Caco-2 (cell line): ENCODE measurements around the gene RSRC1. TPM values are rescaled to one million over a fixed set of nuclear protein-coding genes. Genes with fewer than 3 reads are reported as not detected.

ENCODE experiments used
- BruUV-seq: library from RNA; stranded (reverse); fragments of 400-500 nt; replicated peaks from 2 replicates; lab custom pipeline; 2021; lab: Mats Ljungman, UMichigan
- CTCF ChIA-PET: fragments of 300-600 bp; sonication (Branson Sonifier 250); formaldehyde crosslinking; loops from one replicate; lab custom pipeline; 2022; ENCODE audit warnings: antibody characterized with exemption; lab: Charles Lee
- POLR2A ChIA-PET: fragments of 300-600 bp; sonication (Branson Sonifier 250); formaldehyde crosslinking; loops from one replicate; lab custom pipeline; 2022; ENCODE audit warnings: antibody characterized with exemption; lab: Charles Lee
- DNase-seq, 2 experiments: peaks; one replicate each; pipeline versions ENCODE4 v3.0.0 to v3.0.0-alpha.2; 2020 to 2022
- H3K27me3 ChIP-seq: replicated peaks from 2 replicates; pipeline ENCODE4 v1.6.0; 2011; ENCODE audit warnings: low read length; ENCODE audit not compliant: control insufficient read depth, insufficient read depth
- H3K36me3 ChIP-seq: 2 replicates; pipeline ENCODE4 v1.5.1; 2011; ENCODE audit warnings: low read length; ENCODE audit not compliant: control insufficient read depth, insufficient read depth
- H3K4me1 ChIP-seq: fragments of 250-450 bp; sonication (Bioruptor Pico); 2 replicates; pipeline ENCODE4 v1.5.1; 2020; ENCODE audit warnings: mild to moderate bottlenecking
- H3K4me3 ChIP-seq: 2 replicates; pipeline ENCODE4 v1.5.1; 2011; ENCODE audit warnings: low read depth, mild to moderate bottlenecking, control low read depth, low read length
- H3K9me3 ChIP-seq: fragments of 250-450 bp; sonication (Bioruptor Pico); 2 replicates; pipeline ENCODE4 v1.5.1; 2020; ENCODE audit warnings: mild to moderate bottlenecking, moderate library complexity
- H3K27ac Mint-ChIP-seq: one replicate; pipeline ENCODE4 v1.8.0; 2022; ENCODE audit warnings: mixed read lengths; ENCODE audit not compliant: unreplicated experiment
- H3K27me3 Mint-ChIP-seq: one replicate; pipeline ENCODE4 v1.8.0; 2022; ENCODE audit warnings: mixed read lengths; ENCODE audit not compliant: insufficient read depth, unreplicated experiment
- H3K36me3 Mint-ChIP-seq: one replicate; pipeline ENCODE4 v1.8.0; 2022; ENCODE audit warnings: mild to moderate bottlenecking, mixed read lengths; ENCODE audit not compliant: insufficient read depth, unreplicated experiment
- H3K4me1 Mint-ChIP-seq: one replicate; pipeline ENCODE4 v1.8.0; 2022; ENCODE audit warnings: low read depth, mixed read lengths; ENCODE audit not compliant: unreplicated experiment
- H3K4me3 Mint-ChIP-seq: one replicate; pipeline ENCODE4 v1.8.0; 2022; ENCODE audit warnings: mild to moderate bottlenecking, moderate library complexity, mixed read lengths; ENCODE audit not compliant: unreplicated experiment
- H3K9me3 Mint-ChIP-seq: one replicate; pipeline ENCODE4 v1.8.0; 2022; ENCODE audit warnings: mixed read lengths; ENCODE audit not compliant: unreplicated experiment
- CTCF ChIP-seq, 2 experiments: fragments of 200-600 bp in 1 of 2; IDR thresholded peaks; 1 replicate in 1 of 2; 2 replicates in 1 of 2; pipeline versions ENCODE4 v1.5.1 to v1.8.0; 2011 to 2022; ENCODE audit warnings: antibody characterized with exemption in 1 of 2, control low read depth in 1 of 2, inconsistent platforms in 1 of 2, low read depth in 1 of 2, low read length in 1 of 2, mild to moderate bottlenecking in 1 of 2, moderate library complexity in 1 of 2; ENCODE audit not compliant: insufficient read depth in 1 of 2, severe bottlenecking in 1 of 2, unreplicated experiment in 1 of 2
- intact Hi-C: fragments of 100-400 bp; cut with micrococcal nuclease; formaldehyde crosslinking; loops from one replicate; pipeline ENCODE4 v1.10.0; 2022; ENCODE audit not compliant: unreplicated experiment
- total RNA-seq: library from RNA; stranded (reverse); gene quantifications from 2 replicates; pipeline ENCODE4 v1.2.3, GENCODE V29; 2022

Gene RSRC1
- total RNA-seq, 1 experiment from 2014 or later: 38.4 TPM

GRCh38 chr3:158094235-158095110 is 15.4 kb upstream of the RSRC1 start:
- Histone ChIP-seq H3K4me3 (no peak overlapping the region), H3K27me3 (no peaks in the 10 kb centered on the region), H3K9me3 (no peaks in the 10 kb centered on the region), H3K36me3 (no peaks in the 10 kb centered on the region), H3K4me1 (no peaks in the 10 kb centered on the region)
- TF ChIP-seq CTCF (IDR thresholded peaks at IDR 0.05; ENCODE audit: insufficient read depth in 1 of 2, low read depth in 1 of 2, low read length in 1 of 2, severe bottlenecking in 1 of 2, unreplicated experiment in 1 of 2): no peak
- intact Hi-C loops: loop anchor here (5.0 kb wide), 1 partner anchor 438 kb away; no protein-coding TSS in a partner anchor
- CTCF ChIA-PET: no interaction called here
- Mint-ChIP-seq H3K4me3 (no peak overlapping the region), H3K27me3 (no peaks in the 10 kb centered on the region), H3K27ac (no peak overlapping the region), H3K36me3 (peaks cover 6% of the 10 kb centered on the region), H3K9me3 (no peaks in the 10 kb centered on the region), H3K4me1 (peaks cover 10% of the 10 kb centered on the region)
- no TSS peak for BruUV-seq
- POLR2A ChIA-PET: no interaction called here
- no peak for DNase-seq

GRCh38 chr3:158095111-158095813 is 14.6 kb upstream of the RSRC1 start:
- no peak overlapping the region for H3K4me3 Mint-ChIP-seq
- H3K36me3 ChIP-seq: no peaks in the 10 kb centered on the region
- no peaks in the 10 kb centered on the region for H3K27me3 ChIP-seq
- H3K9me3 Mint-ChIP-seq: no peaks in the 10 kb centered on the region
- peaks cover 10% of the 10 kb centered on the region for H3K4me1 Mint-ChIP-seq
- TF ChIP-seq CTCF (IDR thresholded peaks at IDR 0.05; ENCODE audit: insufficient read depth in 1 of 2, low read depth in 1 of 2, low read length in 1 of 2, severe bottlenecking in 1 of 2, unreplicated experiment in 1 of 2): no peak
- no TSS peak for BruUV-seq
- no peak overlapping the region for H3K27ac Mint-ChIP-seq
- DNase-seq: no peak
- H3K36me3 Mint-ChIP-seq: peaks cover 6% of the 10 kb centered on the region
- POLR2A ChIA-PET: no interaction called here
- no peaks in the 10 kb centered on the region for H3K9me3 ChIP-seq
- intact Hi-C loops: no loop called here
- H3K4me3 ChIP-seq: no peak overlapping the region
- H3K4me1 ChIP-seq: no peaks in the 10 kb centered on the region
- peaks cover 3% of the 10 kb centered on the region for H3K27me3 Mint-ChIP-seq
- CTCF ChIA-PET: no interaction called here

- TF ChIP-seq CTCF (IDR thresholded peaks at IDR 0.05; ENCODE audit: insufficient read depth in 1 of 2, low read depth in 1 of 2, low read length in 1 of 2, severe bottlenecking in 1 of 2, unreplicated experiment in 1 of 2): no peak
- no peaks in the 10 kb centered on the region for H3K27me3 ChIP-seq
- peaks cover 3% of the 10 kb centered on the region for H3K27me3 Mint-ChIP-seq
- peaks cover 10% of the 10 kb centered on the region for H3K4me1 Mint-ChIP-seq
- CTCF ChIA-PET: interaction anchor here (1.5 kb wide), 1 partner anchor 10 kb away, joined by 3 read pairs; no protein-coding TSS in a partner anchor
- H3K9me3 Mint-ChIP-seq: no peaks in the 10 kb centered on the region
- H3K4me1 ChIP-seq: no peaks in the 10 kb centered on the region
- no peak overlapping the region for H3K4me3 Mint-ChIP-seq
- no peak overlapping the region for H3K27ac Mint-ChIP-seq
- no peak for DNase-seq
- intact Hi-C loops: no loop called here
- H3K9me3 ChIP-seq: no peaks in the 10 kb centered on the region
- POLR2A ChIA-PET: no interaction called here
- no TSS peak for BruUV-seq
- H3K36me3 ChIP-seq: no peaks in the 10 kb centered on the region
- H3K4me3 ChIP-seq: no peak overlapping the region
- H3K36me3 Mint-ChIP-seq: peaks cover 6% of the 10 kb centered on the region
Observed at GRCh38 chr3:158095814-158096704, 13.8 kb upstream of the RSRC1 start.
